NB4 (cell line): Measurements from ENCODE around the gene MINDY4.

Experiments
- DNase-seq: peaks from one replicate; pipeline ENCODE4 v3.0.0; 2010; ENCODE audit warnings: low read depth
- H3K4me3 ChIP-seq: one replicate; pipeline ENCODE4 v1.5.1; 2011; ENCODE audit warnings: mild to moderate bottlenecking, low read depth, low read length, moderate library complexity
- MYC ChIP-seq: IDR thresholded peaks from 2 replicates; pipeline ENCODE4 v1.6.1; 2011; ENCODE audit warnings: low read depth, low read length
- POLR2A ChIP-seq: IDR thresholded peaks from 2 replicates; pipeline ENCODE4 v1.6.1; 2011; ENCODE audit warnings: mild to moderate bottlenecking; ENCODE audit not compliant: insufficient read length; ENCODE audit errors: extremely low read depth
- TF ChIP-seq, protein P1 (sequence below): IDR thresholded peaks from 2 replicates; pipeline ENCODE4 v1.6.1; 2011; ENCODE audit warnings: low read depth, low read length
- TF ChIP-seq, protein P2 (sequence below): IDR thresholded peaks from one replicate; pipeline ENCODE4 v1.5.1; 2012; ENCODE audit warnings: low read depth, low read length

Gene MINDY4

GRCh38 chr7:30937416-30937815, 166.2 kb downstream of the MINDY4 start:
- no peak overlapping the region for H3K4me3 ChIP-seq
- TF ChIP-seq, protein P1, sequence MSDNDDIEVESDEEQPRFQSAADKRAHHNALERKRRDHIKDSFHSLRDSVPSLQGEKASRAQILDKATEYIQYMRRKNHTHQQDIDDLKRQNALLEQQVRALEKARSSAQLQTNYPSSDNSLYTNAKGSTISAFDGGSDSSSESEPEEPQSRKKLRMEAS, result no peak
- TF ChIP-seq MYC (no peak), POLR2A (no peak)
- TF ChIP-seq, protein P2, sequence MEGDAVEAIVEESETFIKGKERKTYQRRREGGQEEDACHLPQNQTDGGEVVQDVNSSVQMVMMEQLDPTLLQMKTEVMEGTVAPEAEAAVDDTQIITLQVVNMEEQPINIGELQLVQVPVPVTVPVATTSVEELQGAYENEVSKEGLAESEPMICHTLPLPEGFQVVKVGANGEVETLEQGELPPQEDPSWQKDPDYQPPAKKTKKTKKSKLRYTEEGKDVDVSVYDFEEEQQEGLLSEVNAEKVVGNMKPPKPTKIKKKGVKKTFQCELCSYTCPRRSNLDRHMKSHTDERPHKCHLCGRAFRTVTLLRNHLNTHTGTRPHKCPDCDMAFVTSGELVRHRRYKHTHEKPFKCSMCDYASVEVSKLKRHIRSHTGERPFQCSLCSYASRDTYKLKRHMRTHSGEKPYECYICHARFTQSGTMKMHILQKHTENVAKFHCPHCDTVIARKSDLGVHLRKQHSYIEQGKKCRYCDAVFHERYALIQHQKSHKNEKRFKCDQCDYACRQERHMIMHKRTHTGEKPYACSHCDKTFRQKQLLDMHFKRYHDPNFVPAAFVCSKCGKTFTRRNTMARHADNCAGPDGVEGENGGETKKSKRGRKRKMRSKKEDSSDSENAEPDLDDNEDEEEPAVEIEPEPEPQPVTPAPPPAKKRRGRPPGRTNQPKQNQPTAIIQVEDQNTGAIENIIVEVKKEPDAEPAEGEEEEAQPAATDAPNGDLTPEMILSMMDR, result no peak
- DNase-seq, result no peak

GRCh38 chr7:30938435-30939316, 167.5 kb downstream of the MINDY4 start:
- TF ChIP-seq POLR2A, result no peak
- TF ChIP-seq, protein P1, result no peak
- TF ChIP-seq, protein P2, result peak; percentile 96
- DNase-seq, result peak; percentile 79
- H3K4me3 ChIP-seq, result no peak overlapping the region

GRCh38 chr7:30941582-30942323, 170.5 kb downstream of the MINDY4 start:
- H3K4me3 ChIP-seq, result no peak overlapping the region
- TF ChIP-seq, protein P2, result no peak
- no peak for TF ChIP-seq POLR2A
- DNase-seq, result no peak
